Activated T-helper 17 cell treated with anti-CD3 and anti-CD28 coated beads, Interleukin-2, amount 50 U/mL, for 72 hours (primary cell): ENCODE results near the gene CACNG5. TPM values are rescaled to one million over a fixed set of nuclear protein-coding genes. Genes with fewer than 3 reads are reported as not detected.

Experiments used
- ATAC-seq: fragments of 150-1000 bp; cut with Tn5 transposase; replicated peaks from 2 replicates; pipeline ENCODE4 v1.10.0; 2021; ENCODE audit warnings: mild to moderate bottlenecking, moderate library complexity
- H3K27ac Mint-ChIP-seq: one replicate; pipeline ENCODE4 v1.8.0; 2022; ENCODE audit warnings: mixed read lengths
- H3K27me3 Mint-ChIP-seq: one replicate; pipeline ENCODE4 v1.8.0; 2022; ENCODE audit warnings: mixed read lengths
- H3K36me3 Mint-ChIP-seq: one replicate; pipeline ENCODE4 v1.8.0; 2022; ENCODE audit warnings: low read depth, mild to moderate bottlenecking, mixed read lengths
- H3K4me1 Mint-ChIP-seq: one replicate; pipeline ENCODE4 v1.8.0; 2022; ENCODE audit warnings: mixed read lengths
- H3K4me3 Mint-ChIP-seq: one replicate; pipeline ENCODE4 v1.8.0; 2022; ENCODE audit warnings: mild to moderate bottlenecking, mixed read lengths
- H3K9me3 Mint-ChIP-seq: one replicate; pipeline ENCODE4 v1.8.0; 2022; ENCODE audit warnings: mixed read lengths
- total RNA-seq, 2 donors: library from RNA; stranded (reverse); gene quantifications; one replicate each; pipeline ENCODE4 v1.2.3, GENCODE V29; 2022

The CACNG5 gene
- total RNA-seq, 2 donors from 2014 or later = not detected

DNA sequence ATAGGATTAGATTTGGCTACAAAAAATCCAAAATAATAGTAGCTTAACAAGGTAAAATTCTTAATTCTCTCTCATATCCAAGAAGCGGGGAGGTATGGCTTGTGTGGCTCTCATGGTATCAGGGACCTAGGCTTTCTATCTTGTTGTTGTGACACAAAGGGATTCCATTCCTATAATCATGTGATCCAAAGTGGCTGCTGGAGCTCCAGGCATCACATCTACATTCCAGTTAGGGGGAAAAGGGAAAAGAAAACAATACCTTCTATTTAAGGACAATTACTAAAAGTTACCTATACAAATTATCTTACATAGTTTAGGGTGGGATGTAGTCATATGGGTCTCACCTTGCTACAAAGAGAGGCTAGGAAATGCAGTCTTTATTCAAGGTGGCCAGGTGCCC, 82.0 kb downstream of the CACNG5 start:
- no peak for ATAC-seq
- H3K27me3 Mint-ChIP-seq = peaks cover 34% of the 10 kb centered on the region
- no peaks in the 10 kb centered on the region for H3K4me1 Mint-ChIP-seq
- H3K9me3 Mint-ChIP-seq = no peaks in the 10 kb centered on the region
- no peak overlapping the region for H3K27ac Mint-ChIP-seq
- no peaks in the 10 kb centered on the region for H3K36me3 Mint-ChIP-seq
- H3K4me3 Mint-ChIP-seq = no peak overlapping the region

DNA sequence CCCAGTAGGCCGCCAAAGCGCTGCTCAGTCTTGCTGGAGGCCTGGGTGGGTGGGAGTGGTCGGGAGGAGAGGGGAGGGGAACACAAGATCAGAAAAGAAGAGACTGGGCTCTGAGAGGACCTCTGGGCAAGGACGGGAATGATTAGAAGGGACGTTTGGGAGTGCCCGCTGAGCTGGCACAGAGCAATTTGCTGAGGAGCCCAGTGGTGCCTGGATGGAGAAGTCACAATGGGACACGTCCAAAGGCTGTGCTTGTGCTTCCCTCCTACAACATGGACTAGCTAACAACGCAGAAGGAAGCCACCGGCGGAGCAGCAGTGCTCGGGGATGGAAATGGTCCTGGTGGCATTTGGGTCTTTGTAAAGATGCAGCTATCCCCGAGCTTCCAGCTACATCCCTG, 84.0 kb downstream of the CACNG5 start:
- H3K27ac Mint-ChIP-seq = no peak overlapping the region
- no peaks in the 10 kb centered on the region for H3K36me3 Mint-ChIP-seq
- H3K27me3 Mint-ChIP-seq = peaks cover 29% of the 10 kb centered on the region
- H3K4me1 Mint-ChIP-seq = no peaks in the 10 kb centered on the region
- ATAC-seq = no peak
- no peak overlapping the region for H3K4me3 Mint-ChIP-seq
- H3K9me3 Mint-ChIP-seq = no peaks in the 10 kb centered on the region

DNA sequence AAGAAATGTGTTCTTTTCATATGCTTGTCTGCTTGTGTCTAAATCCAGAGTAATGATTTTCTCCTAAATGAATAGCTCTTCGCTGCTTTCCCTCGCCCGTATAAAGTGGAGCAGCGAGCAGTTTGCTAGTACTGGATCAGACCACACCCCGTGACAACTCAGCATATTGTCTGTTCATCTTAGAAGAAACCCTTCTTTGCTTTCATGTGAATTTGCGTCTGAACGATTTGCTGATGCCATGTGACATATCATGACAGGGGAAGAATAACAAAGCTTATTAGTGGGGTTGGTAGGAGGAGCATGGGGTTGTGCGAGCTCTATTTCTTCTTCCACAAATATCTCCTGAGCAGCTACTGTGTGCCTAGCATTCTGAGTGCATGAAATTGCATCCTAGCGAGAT, 85.5 kb downstream of the CACNG5 start:
- H3K4me1 Mint-ChIP-seq = no peaks in the 10 kb centered on the region

DNA sequence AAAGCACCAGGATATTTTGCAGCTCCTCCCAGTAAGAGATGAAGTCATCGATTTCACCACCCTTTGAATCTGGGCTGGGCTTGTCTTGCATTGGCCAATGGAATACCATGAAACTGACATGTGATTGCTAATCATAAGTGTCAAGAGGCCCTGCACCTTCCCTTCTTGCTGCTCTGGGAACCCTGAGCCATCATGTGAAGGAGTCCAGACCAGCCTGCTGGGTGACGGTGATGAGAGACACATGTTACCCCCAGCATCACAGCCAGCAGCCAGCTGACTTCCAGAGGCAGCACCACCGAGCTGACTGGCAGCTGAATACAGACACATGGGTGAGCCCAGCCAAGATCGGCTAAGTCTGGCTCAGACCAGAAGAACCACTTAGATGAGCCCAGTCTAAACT, 86.0 kb downstream of the CACNG5 start:
- Mint-ChIP-seq H3K9me3 (no peaks in the 10 kb centered on the region), H3K36me3 (no peaks in the 10 kb centered on the region), H3K4me3 (no peak overlapping the region), H3K27me3 (peaks cover 34% of the 10 kb centered on the region), H3K27ac (no peak overlapping the region), H3K4me1 (no peaks in the 10 kb centered on the region)
- no peak for ATAC-seq

More for the DNA sequence above, 85.5 kb downstream of the CACNG5 start:
- ATAC-seq = no peak
- Mint-ChIP-seq H3K36me3 (no peaks in the 10 kb centered on the region), H3K4me3 (no peak overlapping the region), H3K9me3 (no peaks in the 10 kb centered on the region), H3K27ac (no peak overlapping the region), H3K27me3 (peaks cover 36% of the 10 kb centered on the region)

- Mint-ChIP-seq H3K27ac (no peak overlapping the region), H3K27me3 (peaks cover 48% of the 10 kb centered on the region), H3K9me3 (no peaks in the 10 kb centered on the region), H3K4me1 (no peaks in the 10 kb centered on the region), H3K4me3 (no peak overlapping the region), H3K36me3 (no peaks in the 10 kb centered on the region)
- ATAC-seq = no peak
Observed at GRCh38 chr17:66923886-66924285, 89.0 kb downstream of the CACNG5 start.

DNA sequence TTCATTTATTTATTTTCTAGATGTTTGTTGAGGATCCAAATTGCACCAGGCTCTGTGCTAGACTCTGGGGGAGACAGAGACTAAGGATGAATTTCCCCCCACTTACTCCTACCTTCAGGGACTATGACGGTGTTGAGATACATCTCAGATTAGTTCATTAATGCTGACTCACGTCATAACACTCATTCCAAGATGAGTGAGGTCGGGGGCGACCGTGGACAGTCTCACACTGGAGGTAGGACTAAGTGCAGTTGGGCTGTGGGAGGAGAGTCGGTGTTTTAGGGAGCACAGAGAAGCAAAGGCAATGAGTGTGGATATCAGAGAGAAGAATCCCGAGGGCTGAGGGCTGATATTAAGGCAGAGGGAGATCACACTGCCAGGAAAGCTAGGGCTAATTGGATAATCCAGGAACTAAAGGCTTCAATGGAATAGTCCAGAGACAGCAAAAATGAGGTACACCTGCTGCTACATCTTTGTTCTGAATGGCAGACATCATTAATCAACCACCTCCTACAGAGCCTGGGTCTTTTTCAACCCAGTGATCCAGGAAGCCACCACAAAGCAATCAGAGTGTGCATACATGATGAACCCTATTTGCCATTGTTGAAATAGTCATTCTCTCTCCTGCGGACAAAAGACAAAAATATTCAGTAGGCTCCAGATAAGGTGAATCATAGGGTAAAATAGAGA, 91.0 kb downstream of the CACNG5 start:
- no peak overlapping the region for H3K4me3 Mint-ChIP-seq
- no peaks in the 10 kb centered on the region for H3K4me1 Mint-ChIP-seq
- ATAC-seq = no peak
- no peaks in the 10 kb centered on the region for H3K36me3 Mint-ChIP-seq
- peaks cover 47% of the 10 kb centered on the region for H3K27me3 Mint-ChIP-seq
- no peaks in the 10 kb centered on the region for H3K9me3 Mint-ChIP-seq
- no peak overlapping the region for H3K27ac Mint-ChIP-seq

DNA sequence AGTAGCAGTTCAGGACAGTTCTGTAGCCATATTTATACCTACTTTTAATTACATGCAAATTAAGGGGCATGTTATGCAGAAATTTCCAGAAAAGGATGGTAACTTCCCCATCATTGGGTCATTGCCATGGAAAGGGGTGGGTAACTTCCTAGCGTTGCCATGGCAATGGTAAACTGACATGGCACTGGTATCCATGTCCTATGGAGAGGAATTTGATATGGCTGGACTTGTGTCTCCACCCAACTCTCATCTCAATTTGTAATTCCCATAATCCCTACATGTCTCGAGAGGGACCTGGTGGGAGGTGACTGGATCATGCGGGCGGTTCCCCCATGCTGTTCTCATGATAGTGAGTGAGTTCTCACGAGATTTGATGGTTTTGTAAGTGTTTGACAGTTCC, 94.0 kb downstream of the CACNG5 start:
- H3K27me3 Mint-ChIP-seq = peaks cover 38% of the 10 kb centered on the region
- H3K36me3 Mint-ChIP-seq = no peaks in the 10 kb centered on the region
- ATAC-seq = no peak
- no peaks in the 10 kb centered on the region for H3K9me3 Mint-ChIP-seq
- no peaks in the 10 kb centered on the region for H3K4me1 Mint-ChIP-seq
- no peak overlapping the region for H3K4me3 Mint-ChIP-seq
- no peak overlapping the region for H3K27ac Mint-ChIP-seq

- H3K4me1 Mint-ChIP-seq = no peaks in the 10 kb centered on the region
- no peaks in the 10 kb centered on the region for H3K36me3 Mint-ChIP-seq
- no peak for ATAC-seq
- peaks cover 32% of the 10 kb centered on the region for H3K27me3 Mint-ChIP-seq
- no peak overlapping the region for H3K4me3 Mint-ChIP-seq
- H3K9me3 Mint-ChIP-seq = no peaks in the 10 kb centered on the region
- no peak overlapping the region for H3K27ac Mint-ChIP-seq
Observed at GRCh38 chr17:66929591-66929990, 94.7 kb downstream of the CACNG5 start.

- Mint-ChIP-seq H3K4me1 (no peaks in the 10 kb centered on the region), H3K4me3 (no peak overlapping the region)
- no peak for ATAC-seq
Observed at GRCh38 chr17:66930933-66931332, 96.0 kb downstream of the CACNG5 start.

GRCh38 chr17:66932311-66932710, 97.4 kb downstream of the CACNG5 start:
- no peaks in the 10 kb centered on the region for H3K4me1 Mint-ChIP-seq
- no peaks in the 10 kb centered on the region for H3K36me3 Mint-ChIP-seq
- ATAC-seq = no peak
- H3K4me3 Mint-ChIP-seq = no peak overlapping the region
- no peak overlapping the region for H3K27ac Mint-ChIP-seq
- H3K27me3 Mint-ChIP-seq = peaks cover 20% of the 10 kb centered on the region
- H3K9me3 Mint-ChIP-seq = no peaks in the 10 kb centered on the region

More at GRCh38 chr17:66930933-66931332, 96.0 kb downstream of the CACNG5 start:
- H3K9me3 Mint-ChIP-seq = no peaks in the 10 kb centered on the region
- no peaks in the 10 kb centered on the region for H3K36me3 Mint-ChIP-seq
- no peak overlapping the region for H3K27ac Mint-ChIP-seq
- peaks cover 30% of the 10 kb centered on the region for H3K27me3 Mint-ChIP-seq

GRCh38 chr17:66934040-66934439, 99.1 kb downstream of the CACNG5 start:
- Mint-ChIP-seq H3K4me1 (no peaks in the 10 kb centered on the region), H3K9me3 (no peaks in the 10 kb centered on the region), H3K4me3 (no peak overlapping the region), H3K27me3 (peaks cover 27% of the 10 kb centered on the region), H3K36me3 (no peaks in the 10 kb centered on the region), H3K27ac (no peak overlapping the region)
- ATAC-seq = no peak

Other genes starting within 250 kb of the CACNG5 start
- gene CACNG4, start 129.6 kb downstream of the CACNG5 start, total RNA-seq = not detected
- gene CACNG1, start 209.4 kb downstream of the CACNG5 start, total RNA-seq = not detected